ENCODE data around the gene BAHCC1.

DNA sequence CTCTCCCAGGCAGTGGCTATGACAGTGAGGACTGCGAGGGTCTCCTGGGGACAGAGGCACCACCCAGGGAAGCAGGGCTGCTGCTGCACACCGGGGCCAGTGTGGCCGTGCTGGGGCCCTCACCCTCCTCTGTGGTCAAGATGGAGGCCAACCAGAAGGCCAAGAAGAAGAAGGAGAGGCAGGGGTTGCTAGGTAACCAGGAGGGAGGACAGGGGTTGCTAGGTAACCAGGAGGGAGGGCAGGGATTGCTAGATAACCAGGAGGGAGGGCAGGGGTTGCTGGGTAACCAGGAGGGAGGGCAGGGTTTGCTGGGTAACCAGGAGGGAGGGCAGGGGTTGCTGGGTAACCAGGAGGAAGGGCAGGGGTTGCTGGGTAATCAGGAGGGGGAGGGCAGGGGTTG, 62.1 kb downstream of the BAHCC1 start:
- TF ChIP-seq, protein P1, sequence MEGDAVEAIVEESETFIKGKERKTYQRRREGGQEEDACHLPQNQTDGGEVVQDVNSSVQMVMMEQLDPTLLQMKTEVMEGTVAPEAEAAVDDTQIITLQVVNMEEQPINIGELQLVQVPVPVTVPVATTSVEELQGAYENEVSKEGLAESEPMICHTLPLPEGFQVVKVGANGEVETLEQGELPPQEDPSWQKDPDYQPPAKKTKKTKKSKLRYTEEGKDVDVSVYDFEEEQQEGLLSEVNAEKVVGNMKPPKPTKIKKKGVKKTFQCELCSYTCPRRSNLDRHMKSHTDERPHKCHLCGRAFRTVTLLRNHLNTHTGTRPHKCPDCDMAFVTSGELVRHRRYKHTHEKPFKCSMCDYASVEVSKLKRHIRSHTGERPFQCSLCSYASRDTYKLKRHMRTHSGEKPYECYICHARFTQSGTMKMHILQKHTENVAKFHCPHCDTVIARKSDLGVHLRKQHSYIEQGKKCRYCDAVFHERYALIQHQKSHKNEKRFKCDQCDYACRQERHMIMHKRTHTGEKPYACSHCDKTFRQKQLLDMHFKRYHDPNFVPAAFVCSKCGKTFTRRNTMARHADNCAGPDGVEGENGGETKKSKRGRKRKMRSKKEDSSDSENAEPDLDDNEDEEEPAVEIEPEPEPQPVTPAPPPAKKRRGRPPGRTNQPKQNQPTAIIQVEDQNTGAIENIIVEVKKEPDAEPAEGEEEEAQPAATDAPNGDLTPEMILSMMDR (conservative IDR thresholded peaks at IDR 0.05; ENCODE audit: low read depth, low read length) = no peak
- TF ChIP-seq EZH2 (IDR thresholded peaks at IDR 0.05; ENCODE audit: low read length, unreplicated experiment) = no peak
